Hepatocyte (in vitro differentiated cells): Measurements from ENCODE around the gene FAM114A2.

ENCODE experiments used
- EZH2 ChIP-seq: fragments of 200-600 bp; sonication (generic); IDR thresholded peaks from 2 replicates; pipeline ENCODE4 v1.6.1; 2016; ENCODE audit warnings: antibody characterized with exemption, mild to moderate bottlenecking, borderline replicate concordance
- EZH2phosphoT487 ChIP-seq: fragments of 200-600 bp; sonication (generic); IDR thresholded peaks from one replicate; pipeline ENCODE4 v1.6.1; 2018; ENCODE audit warnings: antibody characterized with exemption, mild to moderate bottlenecking, low read depth, moderate library complexity; ENCODE audit not compliant: unreplicated experiment, severe bottlenecking
- TF ChIP-seq, protein P1 (sequence below): fragments of 200-600 bp; sonication (generic); IDR thresholded peaks from 2 replicates; pipeline ENCODE4 v1.5.1; 2016; ENCODE audit warnings: antibody characterized with exemption, mild to moderate bottlenecking; ENCODE audit not compliant: poor library complexity

DNA sequence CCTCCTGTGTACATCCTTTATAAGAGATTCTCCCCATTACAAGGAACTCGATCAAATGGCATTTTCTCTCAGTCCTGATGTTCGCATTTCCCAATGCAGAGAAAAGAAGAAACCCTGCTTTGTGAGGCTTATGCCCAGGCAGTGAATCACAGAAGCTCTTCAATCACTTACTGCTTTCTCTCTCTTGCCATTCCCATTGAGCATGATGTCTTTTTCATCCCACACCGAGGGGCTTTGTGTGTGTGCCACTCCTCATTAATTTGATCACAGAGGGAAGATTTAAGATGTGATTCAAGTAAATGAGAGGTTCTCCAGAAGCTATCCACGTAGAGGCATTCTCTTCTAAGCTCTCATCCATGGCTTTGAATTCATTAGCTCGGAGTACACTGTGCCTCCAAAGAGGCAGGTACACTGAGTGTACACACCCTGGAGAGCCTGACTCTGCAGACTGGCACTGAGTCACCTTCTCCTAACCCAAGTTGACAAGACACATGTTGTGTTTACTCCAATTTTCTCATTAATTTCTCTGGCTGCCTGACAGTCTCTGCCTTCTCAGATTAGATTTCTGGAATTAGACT is 45.4 kb upstream of the FAM114A2 start:
- TF ChIP-seq EZH2 (no peak), EZH2phosphoT487 (no peak)
- TF ChIP-seq, protein P1, sequence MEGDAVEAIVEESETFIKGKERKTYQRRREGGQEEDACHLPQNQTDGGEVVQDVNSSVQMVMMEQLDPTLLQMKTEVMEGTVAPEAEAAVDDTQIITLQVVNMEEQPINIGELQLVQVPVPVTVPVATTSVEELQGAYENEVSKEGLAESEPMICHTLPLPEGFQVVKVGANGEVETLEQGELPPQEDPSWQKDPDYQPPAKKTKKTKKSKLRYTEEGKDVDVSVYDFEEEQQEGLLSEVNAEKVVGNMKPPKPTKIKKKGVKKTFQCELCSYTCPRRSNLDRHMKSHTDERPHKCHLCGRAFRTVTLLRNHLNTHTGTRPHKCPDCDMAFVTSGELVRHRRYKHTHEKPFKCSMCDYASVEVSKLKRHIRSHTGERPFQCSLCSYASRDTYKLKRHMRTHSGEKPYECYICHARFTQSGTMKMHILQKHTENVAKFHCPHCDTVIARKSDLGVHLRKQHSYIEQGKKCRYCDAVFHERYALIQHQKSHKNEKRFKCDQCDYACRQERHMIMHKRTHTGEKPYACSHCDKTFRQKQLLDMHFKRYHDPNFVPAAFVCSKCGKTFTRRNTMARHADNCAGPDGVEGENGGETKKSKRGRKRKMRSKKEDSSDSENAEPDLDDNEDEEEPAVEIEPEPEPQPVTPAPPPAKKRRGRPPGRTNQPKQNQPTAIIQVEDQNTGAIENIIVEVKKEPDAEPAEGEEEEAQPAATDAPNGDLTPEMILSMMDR: no peak
